NCI-H1105 treated with DMSO at 0.1 percent for 48 hours (cell line): ENCODE data around the gene FREM2.
A peak's percentile ranks its signal among the peaks of the same experiment; 100 is the strongest.

Experiments used
- DNase-seq: peaks from one replicate; lab custom pipeline; 2025; lab: John Stamatoyannopoulos, UW

The FREM2 gene

GRCh38 chr13:38686577-38687245, at the start of gene FREM2:
Gene FREM2, plus strand, starts transcription at chr13:38687077. Its CDS starts 268 bp downstream, at chr13:38687345.
- peak; percentile 21 for DNase-seq

GRCh38 chr13:38637576-38637975, 49.3 kb upstream of the FREM2 start:
- DNase-seq, result peak; percentile 74

GRCh38 chr13:38641164-38641948, 45.5 kb upstream of the FREM2 start:
- DNase-seq, result peak; percentile 9

- no peak for DNase-seq
Measured at GRCh38 chr13:38647312-38647711, 39.6 kb upstream of the FREM2 start.

GRCh38 chr13:38648912-38649311, 38.0 kb upstream of the FREM2 start:
- DNase-seq, result no peak

- DNase-seq, result no peak
Measured at GRCh38 chr13:38656699-38657098, 30.2 kb upstream of the FREM2 start.

- no peak for DNase-seq
Measured at GRCh38 chr13:38657191-38657590, 29.7 kb upstream of the FREM2 start.

GRCh38 chr13:38658906-38659305, 28.0 kb upstream of the FREM2 start:
- no peak for DNase-seq

- peak; percentile 23 for DNase-seq
Measured at GRCh38 chr13:38661010-38661675, 25.7 kb upstream of the FREM2 start.

- peak; percentile 14 for DNase-seq
Measured at GRCh38 chr13:38662362-38662761, 24.5 kb upstream of the FREM2 start.

- DNase-seq, result no peak
Measured at GRCh38 chr13:38664906-38665305, 22.0 kb upstream of the FREM2 start.

- no peak for DNase-seq
Measured at GRCh38 chr13:38667526-38668109, 19.3 kb upstream of the FREM2 start.

GRCh38 chr13:38669234-38669964, 17.5 kb upstream of the FREM2 start:
- no peak for DNase-seq

- DNase-seq, result no peak
Measured at GRCh38 chr13:38670627-38671026, 16.2 kb upstream of the FREM2 start.

- DNase-seq, result no peak
Measured at GRCh38 chr13:38671980-38672379, 14.9 kb upstream of the FREM2 start.

- no peak for DNase-seq
Measured at GRCh38 chr13:38674208-38674607, 12.7 kb upstream of the FREM2 start.

- DNase-seq, result no peak
Measured at GRCh38 chr13:38680912-38681311, 6.0 kb upstream of the FREM2 start.

GRCh38 chr13:38684714-38685113, 2.2 kb upstream of the FREM2 start:
- no peak for DNase-seq

GRCh38 chr13:38685431-38685830, 1.4 kb upstream of the FREM2 start:
- peak; percentile 37 for DNase-seq

GRCh38 chr13:38685974-38686576, 802 bp upstream of the FREM2 start:
- peak; percentile 37 for DNase-seq
